HG03521 (cell line): ENCODE data around the gene AKT3.

ENCODE experiments used
- ATAC-seq: cut with Tn5 transposase; IDR thresholded peaks from one replicate; pipeline ENCODE4 v1.9.1; 2021; ENCODE audit warnings: mild to moderate bottlenecking, moderate library complexity; ENCODE audit not compliant: unreplicated experiment

The AKT3 gene

DNA sequence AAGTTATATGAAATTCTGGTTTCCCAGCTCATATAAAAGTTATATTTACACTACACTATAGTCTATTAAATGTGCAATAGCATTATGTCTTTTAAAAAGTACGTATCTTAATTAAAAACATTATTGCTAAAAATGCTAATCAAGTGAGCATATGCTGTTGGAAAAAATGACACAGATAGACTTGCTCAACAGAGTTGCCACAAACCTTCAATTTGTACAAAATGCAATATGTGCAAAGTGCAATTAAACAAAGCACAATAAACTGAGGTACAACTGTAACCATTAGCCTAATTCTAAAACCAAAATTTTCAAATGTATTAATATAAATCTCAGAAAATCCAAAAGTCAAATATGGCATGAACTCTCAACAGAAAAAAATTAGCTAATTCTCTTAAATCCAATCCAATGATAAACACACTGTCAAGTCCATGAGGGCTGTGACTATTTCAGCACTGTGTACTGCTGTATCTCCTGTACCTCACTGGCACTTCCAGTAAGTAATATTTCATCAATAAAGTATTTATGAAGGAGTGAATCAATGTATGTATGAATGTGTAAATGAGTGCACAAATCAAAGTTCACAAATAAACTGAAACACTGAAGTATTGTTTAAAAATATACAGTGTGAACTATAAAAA lies 116.3 kb downstream of the AKT3 start:
- no peak for ATAC-seq

DNA sequence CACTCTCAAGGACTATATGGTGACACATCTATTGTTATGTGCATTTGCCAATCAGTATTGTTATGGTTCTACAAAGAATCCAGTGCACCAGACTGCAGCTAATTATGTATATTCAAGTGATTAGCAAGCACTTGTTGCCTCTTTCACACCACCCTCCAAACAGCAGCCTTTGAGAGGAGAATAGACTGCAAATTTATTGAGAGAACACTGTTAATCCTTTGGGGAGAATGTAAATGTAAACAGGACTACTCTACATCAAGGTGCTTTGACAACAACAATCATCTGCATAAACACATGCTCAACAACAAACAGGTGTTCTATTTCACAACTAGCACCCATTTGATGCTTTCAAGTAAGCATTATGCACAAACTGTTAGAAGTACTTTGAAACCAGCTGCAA lies 117.4 kb downstream of the AKT3 start:
- ATAC-seq, result no peak

DNA sequence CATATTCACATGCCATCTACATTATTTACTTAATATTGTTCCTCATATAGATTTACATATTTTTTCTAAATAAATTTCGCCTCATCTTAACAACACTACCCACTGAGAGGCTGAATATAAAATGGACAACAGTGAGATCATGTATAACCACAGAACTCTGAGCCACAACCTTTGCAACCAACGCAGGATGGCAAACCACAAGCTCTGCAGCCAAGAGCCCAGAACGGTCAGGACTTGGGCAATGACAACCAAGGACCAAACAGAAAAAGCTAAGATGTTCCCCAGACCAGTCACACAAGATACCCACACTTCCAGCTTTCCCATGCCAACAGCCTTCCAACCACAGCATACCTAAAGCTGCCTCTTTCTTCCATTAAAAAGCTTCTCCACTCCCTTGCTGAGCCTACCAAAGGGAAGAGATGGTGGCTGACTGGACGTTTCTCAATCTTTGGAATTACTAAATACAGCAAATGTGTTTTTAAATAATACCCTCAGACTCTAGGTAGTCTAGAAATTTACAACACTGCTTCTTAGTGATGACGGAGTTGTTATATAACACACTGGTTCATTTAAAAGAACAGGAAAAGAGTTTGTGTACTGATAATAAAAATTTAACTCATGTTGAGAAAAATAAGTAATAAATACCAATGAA lies 117.9 kb downstream of the AKT3 start:
- no peak for ATAC-seq

DNA sequence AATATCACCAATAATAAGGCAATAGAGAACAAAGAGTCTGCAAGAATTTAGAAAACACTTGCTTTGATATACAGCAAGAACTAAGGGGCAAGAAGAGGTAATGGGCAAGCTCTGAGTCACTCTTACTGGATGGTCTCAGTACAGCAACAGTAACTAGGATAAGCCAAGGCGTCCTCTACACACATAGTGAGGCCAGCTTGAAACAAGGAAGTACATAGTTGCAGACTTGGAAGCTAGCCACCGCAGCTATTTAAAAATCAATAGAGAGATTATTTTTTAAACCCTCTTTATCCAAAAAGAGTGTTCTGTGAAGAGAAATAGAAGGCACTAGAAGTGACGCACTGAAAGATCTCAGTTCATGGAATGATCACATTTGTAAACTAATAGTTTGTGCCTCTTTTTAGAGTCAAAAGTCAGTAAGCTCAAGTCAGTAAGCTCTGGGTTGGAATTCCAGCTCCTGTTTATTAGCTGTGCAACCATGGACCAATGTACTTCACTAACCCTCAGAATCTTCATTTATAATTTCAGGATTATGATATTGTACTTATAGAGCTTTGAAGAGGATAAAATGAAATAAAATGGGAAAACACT lies 118.6 kb downstream of the AKT3 start:
- ATAC-seq, result no peak

DNA sequence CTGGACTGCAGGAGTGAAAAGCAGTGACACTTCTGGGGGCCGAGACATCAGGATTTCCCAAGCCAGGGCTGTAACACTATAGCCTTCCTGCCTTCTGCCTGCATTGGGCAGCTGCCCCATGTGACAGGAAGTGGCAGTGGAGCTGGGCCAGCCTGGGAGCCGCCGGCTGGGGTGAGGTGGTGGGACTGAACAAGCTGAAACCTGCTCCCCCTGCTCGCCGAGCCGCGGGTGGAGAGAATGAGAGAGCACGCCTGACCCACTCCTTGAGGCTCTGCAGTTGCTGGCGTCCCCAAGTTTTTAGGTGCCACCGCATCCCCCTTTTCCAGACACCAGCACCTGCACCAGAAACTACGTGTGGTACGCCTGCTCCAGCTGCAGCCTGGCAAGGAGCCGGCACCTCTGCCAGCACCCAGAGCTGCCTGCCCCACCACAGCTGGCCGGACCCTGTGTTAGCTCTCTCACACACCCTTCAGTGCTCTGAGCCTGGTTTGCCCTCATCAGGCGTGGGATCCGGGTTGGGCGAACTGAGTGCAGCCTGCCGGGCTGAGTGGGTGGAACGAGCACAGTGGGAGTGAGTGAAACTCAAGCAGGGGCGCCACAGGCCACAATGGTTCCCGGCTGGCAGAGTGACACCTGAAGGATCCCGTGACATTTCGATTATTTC lies 119.4 kb downstream of the AKT3 start:
- ATAC-seq, result no peak

DNA sequence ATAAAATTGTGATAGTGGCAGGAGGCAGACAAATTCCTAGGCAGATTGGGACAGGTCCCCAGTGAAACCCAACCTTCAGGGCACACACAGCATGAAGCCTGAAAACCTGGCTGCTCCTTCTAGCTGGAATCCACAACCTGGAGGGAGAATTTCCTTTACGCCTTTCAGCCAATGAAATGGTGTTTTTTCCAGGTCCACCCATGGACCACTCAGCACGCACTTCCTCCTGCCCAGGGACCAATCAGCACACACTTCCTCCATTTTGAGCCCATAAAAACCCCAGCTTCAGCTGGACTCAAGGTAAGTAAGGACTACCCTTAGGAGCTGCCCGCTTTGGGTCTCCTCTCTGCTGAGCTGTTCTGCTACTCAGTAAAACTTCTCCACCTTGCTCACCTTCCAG lies 120.1 kb downstream of the AKT3 start:
- ATAC-seq, result no peak

DNA sequence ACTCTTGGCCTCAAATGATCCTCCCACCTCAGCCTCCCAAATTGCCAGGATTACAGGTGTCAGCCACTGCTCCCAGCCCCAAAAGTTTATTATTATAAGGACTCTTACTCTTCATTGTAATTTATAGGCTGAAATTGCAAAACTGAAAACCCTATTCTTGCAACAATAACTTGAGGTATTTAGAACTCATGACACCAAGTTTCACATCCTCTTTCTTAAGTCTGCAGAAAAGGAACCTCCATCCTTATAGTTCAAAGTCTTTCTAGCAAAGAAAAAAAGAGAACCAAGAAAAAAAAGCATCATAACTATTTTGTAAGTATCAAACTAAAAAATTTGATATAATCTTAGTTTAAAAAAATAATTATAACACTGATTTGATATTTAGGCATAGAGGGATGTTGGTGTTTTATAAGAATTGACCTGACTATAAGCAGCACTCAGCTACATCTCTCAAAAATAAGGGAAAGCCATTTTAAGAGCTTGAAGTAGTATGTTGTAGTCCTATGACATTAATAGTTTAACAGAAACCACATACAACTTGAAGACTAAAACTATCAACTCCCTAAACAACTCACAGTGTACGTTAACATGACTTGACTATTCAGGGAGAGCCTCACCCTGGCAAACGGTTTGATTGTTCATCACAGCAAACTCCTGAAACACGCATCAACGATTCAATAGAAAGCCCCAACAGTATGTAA lies 122.4 kb downstream of the AKT3 start:
- peak; percentile 87 for ATAC-seq

DNA sequence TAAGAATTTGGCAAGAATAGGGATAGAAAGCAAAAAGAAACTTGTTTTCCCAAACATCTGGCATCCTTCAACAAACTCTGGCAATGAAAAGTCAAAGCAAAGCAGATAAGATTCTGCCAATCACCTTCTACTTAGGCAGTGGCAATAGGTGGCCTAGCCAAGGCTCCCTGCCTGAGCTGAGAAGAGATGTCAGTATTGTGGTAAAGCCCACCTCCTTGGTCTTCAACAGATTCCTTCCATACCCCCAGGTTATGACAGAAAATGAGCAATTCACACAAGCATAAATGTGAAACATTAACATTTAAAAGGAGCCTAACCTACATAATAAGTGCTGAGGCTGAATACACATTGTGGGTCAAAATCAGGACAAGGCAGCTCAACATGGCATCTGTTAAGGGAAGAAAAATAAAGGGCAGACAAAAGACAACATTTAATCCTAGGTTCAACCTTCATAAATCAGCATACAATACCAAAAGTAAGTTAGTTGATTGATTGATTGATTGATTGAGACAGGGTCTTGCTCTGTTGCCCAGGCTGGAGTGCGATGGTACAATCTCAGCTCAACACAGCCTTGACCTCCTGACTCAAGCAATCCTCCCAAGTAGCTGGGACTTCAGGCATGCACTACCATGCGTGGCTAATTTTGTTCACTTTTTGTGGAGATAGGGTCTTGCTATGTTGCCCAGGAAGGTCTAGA lies 123.1 kb downstream of the AKT3 start:
- ATAC-seq, result peak; percentile 12

GRCh38 chr1:243725846-243726245 lies 124.2 kb downstream of the AKT3 start:
- no peak for ATAC-seq

GRCh38 chr1:243725075-243725474 lies 125.0 kb downstream of the AKT3 start:
- ATAC-seq, result no peak

- ATAC-seq, result no peak
Measured at GRCh38 chr1:243723458-243724043, 126.5 kb downstream of the AKT3 start.

DNA sequence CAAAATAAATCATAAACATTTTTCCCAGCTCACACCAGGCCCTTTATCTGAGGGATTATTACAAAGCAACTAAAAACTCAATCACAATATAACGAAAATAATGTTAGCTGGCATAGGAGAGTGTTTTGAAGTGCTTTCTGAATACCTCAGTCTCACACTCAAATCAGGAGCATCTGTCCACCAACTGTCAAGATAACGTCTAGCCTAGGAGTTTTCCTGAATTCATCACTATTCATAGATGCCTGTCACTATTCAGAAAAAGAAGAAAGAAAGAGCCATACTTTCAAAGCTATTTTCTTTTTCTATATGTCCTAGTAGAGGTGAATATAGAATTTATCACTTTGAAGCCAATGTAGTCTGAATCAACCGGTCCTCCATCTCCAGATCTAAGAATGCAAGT lies 127.0 kb downstream of the AKT3 start:
- no peak for ATAC-seq

- no peak for ATAC-seq
Measured at GRCh38 chr1:243719476-243719875, 130.6 kb downstream of the AKT3 start.

GRCh38 chr1:243718893-243719292 lies 131.2 kb downstream of the AKT3 start:
- ATAC-seq, result no peak

DNA sequence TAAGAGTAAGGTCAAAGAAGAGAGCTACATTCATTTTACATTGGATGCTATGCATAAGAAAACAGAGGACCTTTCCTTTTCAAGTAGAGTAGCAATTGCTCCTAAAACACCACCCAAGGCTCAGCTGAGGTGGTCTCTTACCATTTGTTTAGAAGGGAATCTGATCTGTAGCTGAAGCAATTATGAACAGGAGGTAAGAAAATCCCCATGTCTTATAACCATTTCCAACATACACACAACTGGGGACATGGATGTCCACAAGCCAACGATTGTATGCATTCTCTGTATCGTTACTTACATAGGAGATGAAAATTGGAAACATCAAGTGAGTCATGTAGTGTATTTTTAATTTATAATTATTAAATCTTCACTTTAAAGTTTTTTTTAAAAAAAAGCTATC lies 132.0 kb downstream of the AKT3 start:
- no peak for ATAC-seq

GRCh38 chr1:243716906-243717305 lies 133.1 kb downstream of the AKT3 start:
- no peak for ATAC-seq

DNA sequence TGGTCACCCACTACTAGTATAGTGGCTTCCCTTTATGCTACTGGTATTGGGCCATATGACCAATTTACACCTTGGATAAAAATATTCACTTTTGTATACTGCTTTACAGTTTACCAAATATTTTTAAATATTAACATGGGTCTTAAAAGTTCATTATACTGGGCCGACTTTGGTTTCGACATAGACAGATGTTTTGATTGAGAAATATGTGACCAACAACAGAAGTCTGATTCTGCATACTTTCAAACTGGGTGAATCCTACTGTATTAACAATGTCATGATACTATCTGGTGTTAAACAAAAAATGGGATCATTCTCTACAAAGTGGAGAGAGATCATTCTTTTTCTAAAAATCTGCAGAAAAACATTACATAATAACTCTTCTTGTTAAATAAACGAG lies 134.8 kb downstream of the AKT3 start:
- no peak for ATAC-seq

- ATAC-seq, result no peak
Measured at GRCh38 chr1:243713470-243714186, 136.4 kb downstream of the AKT3 start.

DNA sequence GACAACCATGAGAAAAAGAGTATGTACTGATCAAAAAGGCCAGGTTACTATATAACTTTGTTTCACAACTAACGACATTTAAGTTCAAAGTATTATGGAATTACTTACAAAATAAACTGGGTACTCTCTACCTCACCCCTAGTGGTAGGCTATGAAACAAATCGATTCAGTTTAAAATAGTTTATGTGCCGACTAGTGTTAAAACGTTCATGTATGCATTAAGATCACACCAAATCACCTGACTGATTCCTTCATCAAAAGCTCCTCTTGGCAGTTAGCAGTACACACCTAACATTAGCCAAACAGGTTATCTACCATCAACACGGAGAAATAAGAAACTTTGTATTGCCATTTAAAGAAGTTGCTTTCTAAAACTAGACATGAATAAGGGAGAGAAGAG lies 137.1 kb downstream of the AKT3 start:
- no peak for ATAC-seq

DNA sequence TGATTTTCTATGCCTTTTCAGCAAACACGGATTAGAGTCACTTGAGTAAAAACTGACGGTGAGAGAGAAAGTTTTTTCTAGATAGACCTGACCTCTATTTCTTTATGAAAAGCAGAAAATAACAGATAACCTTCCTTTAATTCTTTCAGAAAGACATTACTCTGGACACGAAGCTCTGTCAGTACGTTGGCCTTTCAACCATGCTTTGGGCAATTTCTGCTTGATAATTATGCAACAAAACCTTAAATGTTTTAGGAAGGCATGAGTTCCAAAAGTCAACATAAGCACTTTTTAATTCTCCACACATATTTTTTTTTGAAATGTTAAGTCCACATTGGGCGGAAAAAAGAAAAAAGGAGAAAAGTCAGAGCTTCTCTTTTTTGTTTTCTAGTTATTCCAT lies 137.8 kb downstream of the AKT3 start:
- ATAC-seq, result no peak
